ENCODE data around the gene EIF4G3. TPM values are rescaled to one million over a fixed set of nuclear protein-coding genes. Genes with fewer than 3 reads are reported as not detected.

Gene EIF4G3
- total RNA-seq, 2 experiments from 2014 or later: 56.7 to 64.3 TPM

- Mint-ChIP-seq H3K36me3 (peaks cover 22% of the 10 kb centered on the region), H3K9me3 (ENCODE audit: low read depth) (no peaks in the 10 kb centered on the region), H3K27me3 (no peaks in the 10 kb centered on the region), H3K4me3 (no peak overlapping the region), H3K4me1 (no peaks in the 10 kb centered on the region), H3K27ac (no peak overlapping the region)
- DNase-seq (no peak), ATAC-seq (no peak)
- CTCF ChIA-PET: no interaction called here
Measured at GRCh38 chr1:21129407-21129806, 47.3 kb downstream of the EIF4G3 start.

- Mint-ChIP-seq H3K4me3 (no peak overlapping the region), H3K27ac (no peak overlapping the region), H3K4me1 (peaks cover 5% of the 10 kb centered on the region), H3K9me3 (ENCODE audit: low read depth) (no peaks in the 10 kb centered on the region), H3K36me3 (peaks cover 25% of the 10 kb centered on the region), H3K27me3 (no peaks in the 10 kb centered on the region)
- ATAC-seq (no peak), DNase-seq (no peak)
- CTCF ChIA-PET: interaction anchor here (1.1 kb wide), 1 partner anchor 68 kb away, joined by 3 read pairs; no protein-coding TSS in a partner anchor
Measured at GRCh38 chr1:21126324-21126723, 50.4 kb downstream of the EIF4G3 start.

- DNase-seq (no peak), ATAC-seq (no peak)
- H3K9me3 Mint-ChIP-seq (ENCODE audit: low read depth): no peaks in the 10 kb centered on the region
- no peak overlapping the region for H3K27ac Mint-ChIP-seq
- H3K36me3 Mint-ChIP-seq: peaks cover 20% of the 10 kb centered on the region
- H3K27me3 Mint-ChIP-seq: no peaks in the 10 kb centered on the region
- H3K4me3 Mint-ChIP-seq: no peak overlapping the region
- peaks cover 5% of the 10 kb centered on the region for H3K4me1 Mint-ChIP-seq
- CTCF ChIA-PET: no interaction called here
Measured at GRCh38 chr1:21124846-21125245, 51.9 kb downstream of the EIF4G3 start.

GRCh38 chr1:21123287-21123948, 53.3 kb downstream of the EIF4G3 start:
- ATAC-seq (no peak), DNase-seq (no peak)
- Mint-ChIP-seq H3K27me3 (no peaks in the 10 kb centered on the region), H3K4me3 (no peak overlapping the region), H3K27ac (no peak overlapping the region), H3K36me3 (peaks cover 19% of the 10 kb centered on the region), H3K4me1 (peaks cover 5% of the 10 kb centered on the region), H3K9me3 (ENCODE audit: low read depth) (no peaks in the 10 kb centered on the region)
- CTCF ChIA-PET: no interaction called here

GRCh38 chr1:21121764-21122471, 54.8 kb downstream of the EIF4G3 start:
- DNase-seq: no peak
- Mint-ChIP-seq H3K9me3 (ENCODE audit: low read depth) (no peaks in the 10 kb centered on the region), H3K36me3 (peaks cover 19% of the 10 kb centered on the region), H3K27ac (no peak overlapping the region), H3K4me1 (peaks cover 7% of the 10 kb centered on the region), H3K4me3 (no peak overlapping the region), H3K27me3 (no peaks in the 10 kb centered on the region)
- CTCF ChIA-PET: no interaction called here
- no peak for ATAC-seq

DNA sequence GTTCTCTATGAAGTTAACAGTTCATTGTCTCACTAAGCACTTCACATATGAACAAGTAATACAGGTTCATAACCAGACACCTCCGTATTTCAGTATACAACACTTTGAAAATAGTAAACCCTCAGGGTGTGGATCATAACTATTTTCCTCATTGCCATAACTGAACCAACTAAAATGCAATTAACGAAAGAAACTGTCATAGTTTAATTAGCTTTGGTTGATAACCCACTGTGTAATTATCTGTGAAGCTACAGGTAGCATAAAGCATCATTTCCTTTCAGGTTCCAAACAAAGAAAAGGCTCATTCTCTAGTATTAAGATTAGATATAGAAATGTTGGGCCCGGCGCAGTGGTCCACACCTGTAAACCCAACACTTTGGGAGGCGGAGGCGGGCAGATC, 58.5 kb downstream of the EIF4G3 start:
- Mint-ChIP-seq H3K4me1 (peaks cover 2% of the 10 kb centered on the region), H3K36me3 (peaks cover 12% of the 10 kb centered on the region), H3K4me3 (no peak overlapping the region), H3K9me3 (ENCODE audit: low read depth) (no peaks in the 10 kb centered on the region), H3K27ac (no peak overlapping the region), H3K27me3 (no peaks in the 10 kb centered on the region)
- DNase-seq: no peak
- CTCF ChIA-PET: interaction anchor here (0.7 kb wide), 2 partner anchors 25 to 254 kb away, joined by 3 read pairs; no protein-coding TSS in a partner anchor
- ATAC-seq: no peak

GRCh38 chr1:21117597-21118001, 59.1 kb downstream of the EIF4G3 start:
- H3K36me3 Mint-ChIP-seq: peaks cover 8% of the 10 kb centered on the region
- no peaks in the 10 kb centered on the region for H3K9me3 Mint-ChIP-seq (ENCODE audit: low read depth)
- H3K27me3 Mint-ChIP-seq: no peaks in the 10 kb centered on the region
- peaks cover 2% of the 10 kb centered on the region for H3K4me1 Mint-ChIP-seq
- DNase-seq: no peak
- CTCF ChIA-PET: interaction anchor here (0.7 to 1.0 kb wide), 2 partner anchors 9 to 25 kb away, joined by 3 to 5 read pairs; no protein-coding TSS in a partner anchor
- H3K4me3 Mint-ChIP-seq: no peak overlapping the region
- ATAC-seq: no peak
- no peak overlapping the region for H3K27ac Mint-ChIP-seq

DNA sequence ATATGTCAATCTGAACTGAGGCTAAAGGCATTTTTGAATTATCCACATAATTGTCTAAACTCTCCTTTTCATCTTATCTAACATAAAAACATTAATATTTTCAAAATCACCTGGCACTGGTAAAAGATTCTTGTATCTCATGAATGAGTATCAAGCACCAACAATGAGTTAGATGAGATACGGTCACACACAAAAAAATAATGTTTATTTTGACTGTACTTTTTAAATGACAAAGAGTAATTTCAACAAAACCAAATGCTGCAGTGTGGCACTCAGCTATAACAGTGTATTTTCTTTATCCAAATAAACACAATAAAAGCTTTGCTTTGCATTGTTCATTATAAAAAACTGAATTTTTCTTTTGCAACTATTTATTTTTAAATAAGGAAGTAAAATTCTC, 59.5 kb downstream of the EIF4G3 start:
- Mint-ChIP-seq H3K4me1 (peaks cover 2% of the 10 kb centered on the region), H3K4me3 (no peak overlapping the region), H3K9me3 (ENCODE audit: low read depth) (no peaks in the 10 kb centered on the region), H3K27ac (no peak overlapping the region), H3K36me3 (peaks cover 6% of the 10 kb centered on the region), H3K27me3 (no peaks in the 10 kb centered on the region)
- CTCF ChIA-PET: interaction anchor here (1.0 kb wide), 1 partner anchor 9 kb away, joined by 5 read pairs; no protein-coding TSS in a partner anchor
- DNase-seq: no peak
- no peak for ATAC-seq

GRCh38 chr1:21115098-21115760, 61.5 kb downstream of the EIF4G3 start:
- H3K36me3 Mint-ChIP-seq: peaks cover 2% of the 10 kb centered on the region
- no peaks in the 10 kb centered on the region for H3K27me3 Mint-ChIP-seq
- H3K4me1 Mint-ChIP-seq: peaks cover 2% of the 10 kb centered on the region
- no peak for DNase-seq
- H3K27ac Mint-ChIP-seq: no peak overlapping the region
- H3K4me3 Mint-ChIP-seq: no peak overlapping the region
- CTCF ChIA-PET: interaction anchor here (0.9 kb wide), 1 partner anchor 80 kb away, joined by 4 read pairs; no protein-coding TSS in a partner anchor
- H3K9me3 Mint-ChIP-seq (ENCODE audit: low read depth): no peaks in the 10 kb centered on the region
- no peak for ATAC-seq

- DNase-seq (no peak), ATAC-seq (no peak)
- Mint-ChIP-seq H3K27ac (no peak overlapping the region), H3K9me3 (ENCODE audit: low read depth) (no peaks in the 10 kb centered on the region), H3K36me3 (peaks cover 2% of the 10 kb centered on the region), H3K4me1 (peaks cover 2% of the 10 kb centered on the region), H3K4me3 (no peak overlapping the region), H3K27me3 (no peaks in the 10 kb centered on the region)
- CTCF ChIA-PET: no interaction called here
Measured at GRCh38 chr1:21114431-21114830, 62.3 kb downstream of the EIF4G3 start.

DNA sequence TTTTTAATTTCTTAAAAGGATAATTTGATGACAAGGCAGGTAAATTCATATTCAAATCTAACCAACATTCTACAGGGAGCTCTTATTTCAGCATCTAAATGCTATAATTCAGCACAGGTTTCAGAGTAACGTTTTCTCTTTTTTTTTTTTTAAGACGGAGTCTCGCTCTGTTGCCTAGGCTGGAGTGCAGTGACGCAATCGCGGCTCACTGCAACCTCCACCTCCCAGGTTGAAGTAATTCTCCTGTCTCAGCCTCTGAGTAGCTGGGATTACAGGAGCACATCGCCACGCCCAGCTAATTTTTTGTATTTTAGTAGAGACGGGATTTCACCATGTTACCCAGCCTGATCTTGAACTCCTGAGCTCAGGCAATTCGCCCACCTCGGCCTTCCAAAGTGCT, 66.5 kb downstream of the EIF4G3 start:
- no peak for DNase-seq
- H3K36me3 Mint-ChIP-seq: peaks cover 2% of the 10 kb centered on the region

GRCh38 chr1:21106709-21107108, 70.0 kb downstream of the EIF4G3 start:
- DNase-seq: no peak
- CTCF ChIA-PET: no interaction called here
- Mint-ChIP-seq H3K4me3 (no peak overlapping the region), H3K27me3 (no peaks in the 10 kb centered on the region), H3K27ac (no peak overlapping the region), H3K4me1 (peaks cover 2% of the 10 kb centered on the region), H3K36me3 (peaks cover 7% of the 10 kb centered on the region), H3K9me3 (ENCODE audit: low read depth) (no peaks in the 10 kb centered on the region)
- ATAC-seq: no peak

More for the DNA sequence above, 66.5 kb downstream of the EIF4G3 start:
- Mint-ChIP-seq H3K27ac (no peak overlapping the region), H3K9me3 (ENCODE audit: low read depth) (no peaks in the 10 kb centered on the region), H3K27me3 (no peaks in the 10 kb centered on the region), H3K4me3 (no peak overlapping the region), H3K4me1 (peaks cover 2% of the 10 kb centered on the region)
- ATAC-seq: no peak
- CTCF ChIA-PET: interaction anchor here (0.7 kb wide), 1 partner anchor 1642 kb away, joined by 3 read pairs; no protein-coding TSS in a partner anchor

GRCh38 chr1:21106238-21106637, 70.5 kb downstream of the EIF4G3 start:
- CTCF ChIA-PET: no interaction called here
- Mint-ChIP-seq H3K36me3 (peaks cover 7% of the 10 kb centered on the region), H3K9me3 (ENCODE audit: low read depth) (no peaks in the 10 kb centered on the region), H3K4me3 (no peak overlapping the region), H3K4me1 (peaks cover 2% of the 10 kb centered on the region), H3K27ac (no peak overlapping the region), H3K27me3 (no peaks in the 10 kb centered on the region)
- DNase-seq (no peak), ATAC-seq (no peak)

All from activated CD8-positive, alpha-beta memory T cell treated with anti-CD3 and anti-CD28 coated beads, Interleukin-2, amount 10 ng/mL, durations not matched to agents 7 days and 5 days (primary cell).